NB4 (cell line): ENCODE measurements around the gene LIMS1.
"Not testable (repeated sequence)": the region's sequence is repeated elsewhere in the genome, so short reads cannot be mapped to it uniquely, and the experiment has no call there.

Source experiments
- CTCF ChIP-seq: IDR thresholded peaks from one replicate; pipeline ENCODE4 v1.5.1; 2012; ENCODE audit warnings: low read depth, low read length
- MAX ChIP-seq: IDR thresholded peaks from 2 replicates; pipeline ENCODE4 v1.6.1; 2011; ENCODE audit warnings: low read depth, low read length
- MYC ChIP-seq: IDR thresholded peaks from 2 replicates; pipeline ENCODE4 v1.6.1; 2011; ENCODE audit warnings: low read depth, low read length
- POLR2A ChIP-seq: IDR thresholded peaks from 2 replicates; pipeline ENCODE4 v1.6.1; 2011; ENCODE audit warnings: mild to moderate bottlenecking; ENCODE audit not compliant: insufficient read length; ENCODE audit errors: extremely low read depth

- not testable (repeated sequence) for TF ChIP-seq CTCF, POLR2A, MAX, MYC
Observed at GRCh38 chr2:108648796-108649195, 114.5 kb downstream of the LIMS1 start.
